A673 (cell line): Measurements from ENCODE around the gene INO80B.

ENCODE experiments used
- CTCF ChIP-seq: fragments of 300-800, 200-600 bp; sonication (generic); conservative IDR thresholded peaks from 2 replicates; pipeline ENCODE4 v1.5.1; 2017; ENCODE audit warnings: low read depth, mild to moderate bottlenecking, antibody characterized with exemption, low read length, moderate library complexity, mixed read lengths
- EZH2 ChIP-seq: fragments of 200-600 bp; sonication (generic); IDR thresholded peaks from 2 replicates; pipeline ENCODE4 v1.6.1; 2017; ENCODE audit warnings: borderline replicate concordance, low read depth, mild to moderate bottlenecking, mixed read lengths, antibody characterized with exemption, low read length; ENCODE audit not compliant: poor library complexity, severe bottlenecking

DNA sequence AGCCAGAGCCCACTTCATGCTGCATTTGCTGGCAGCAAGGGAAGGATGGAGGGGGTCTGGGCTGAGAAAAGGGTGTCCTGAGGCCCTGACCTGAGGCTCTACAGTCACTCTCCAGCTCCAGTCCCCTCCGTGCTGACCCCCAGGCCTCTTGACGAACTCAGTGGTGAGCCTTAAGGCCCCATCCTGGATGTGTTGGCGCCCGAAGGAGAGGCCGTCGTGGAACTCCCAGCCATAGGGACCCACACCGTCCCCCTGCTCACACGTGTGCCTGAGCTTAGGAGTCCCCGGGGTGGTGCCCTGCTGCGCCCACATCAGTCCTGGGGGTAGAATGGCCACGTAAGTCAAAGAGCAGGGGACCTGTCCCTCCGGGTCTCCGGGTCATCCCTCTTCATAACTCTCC, 9.5 kb downstream of the INO80B start:
- TF ChIP-seq CTCF: no peak
- no peak for TF ChIP-seq EZH2
